Tibial nerve (tissue), 4 donors: Measurements from ENCODE around the gene AGPAT1. TPM values are rescaled to one million over a fixed set of nuclear protein-coding genes. Genes with fewer than 3 reads are reported as not detected.

Experiments used
- DNase-seq, 2 donors: peaks; one replicate each; pipeline ENCODE4 v3.0.0-alpha.2; 2019; ENCODE audit warnings: low spot score in 2 of 2
- H3K27ac ChIP-seq, 4 donors: fragments of 200-600 bp; sonication (generic) in 3 of 4; one replicate each; pipeline ENCODE4 v1.5.1; 2017 to 2019; ENCODE audit warnings: mild to moderate bottlenecking in 1 of 4
- H3K27me3 ChIP-seq, 2 donors: fragments of 200-600 bp; sonication (generic) in 1 of 2; one replicate each; pipeline versions ENCODE4 v1.5.1 to v1.6.0; 2017 to 2019
- H3K36me3 ChIP-seq, 3 donors: fragments of 200-600 bp; sonication (generic); one replicate each; pipeline ENCODE4 v1.5.1; 2018 to 2019
- H3K4me1 ChIP-seq, 4 donors: fragments of 200-600 bp; sonication (generic) in 3 of 4; one replicate each; pipeline ENCODE4 v1.5.1; 2017 to 2019
- H3K4me3 ChIP-seq, 4 donors: fragments of 200-600 bp; sonication (generic) in 3 of 4; one replicate each; pipeline ENCODE4 v1.5.1; 2017 to 2019; ENCODE audit warnings: mild to moderate bottlenecking in 1 of 4, moderate library complexity in 1 of 4
- H3K9me3 ChIP-seq, 4 donors: fragments of 200-600 bp; sonication (generic) in 3 of 4; one replicate each; pipeline ENCODE4 v1.5.1; 2017 to 2019
- EP300 ChIP-seq, 2 donors: sonication (generic); formaldehyde crosslinking; IDR thresholded peaks; one replicate each; pipeline ENCODE4 v1.6.1; 2017; ENCODE audit warnings: antibody characterized with exemption in 2 of 2, mild to moderate bottlenecking in 1 of 2
- POLR2A ChIP-seq, 2 donors: fragments of 450-650 bp; IDR thresholded peaks; one replicate each; pipeline ENCODE4 v1.6.1; 2017; ENCODE audit warnings: antibody characterized with exemption in 2 of 2, mild to moderate bottlenecking in 2 of 2, moderate library complexity in 2 of 2
- WGBS, 2 donors: methylation state at CpG; one replicate each; pipeline ENCODE4 v1.1.5; 2018; 5-methylcytosine and 5-hydroxymethylcytosine counted together
- total RNA-seq, 4 donors: library from RNA; depleted of rRNA; stranded (reverse); fragments of >200 nt; gene quantifications; one replicate each; pipeline ENCODE4 v1.1.0, GENCODE V29; 2016
- TF ChIP-seq, protein P1 (sequence below), 5 experiments: fragments of 200-600 bp in 3 of 5; fragments of 450-650 bp in 2 of 5; sonication (generic) in 3 of 5; IDR thresholded peaks; one replicate each; pipeline ENCODE4 v1.5.1; 2016 to 2019; ENCODE audit warnings: antibody characterized with exemption in 5 of 5, mild to moderate bottlenecking in 3 of 5, moderate library complexity in 2 of 5

AGPAT1 gene
- total RNA-seq, 4 donors from 2014 or later, result 45.3 to 52.2 (median 48.1) TPM

- no peak for DNase-seq
- TF ChIP-seq, protein P1, sequence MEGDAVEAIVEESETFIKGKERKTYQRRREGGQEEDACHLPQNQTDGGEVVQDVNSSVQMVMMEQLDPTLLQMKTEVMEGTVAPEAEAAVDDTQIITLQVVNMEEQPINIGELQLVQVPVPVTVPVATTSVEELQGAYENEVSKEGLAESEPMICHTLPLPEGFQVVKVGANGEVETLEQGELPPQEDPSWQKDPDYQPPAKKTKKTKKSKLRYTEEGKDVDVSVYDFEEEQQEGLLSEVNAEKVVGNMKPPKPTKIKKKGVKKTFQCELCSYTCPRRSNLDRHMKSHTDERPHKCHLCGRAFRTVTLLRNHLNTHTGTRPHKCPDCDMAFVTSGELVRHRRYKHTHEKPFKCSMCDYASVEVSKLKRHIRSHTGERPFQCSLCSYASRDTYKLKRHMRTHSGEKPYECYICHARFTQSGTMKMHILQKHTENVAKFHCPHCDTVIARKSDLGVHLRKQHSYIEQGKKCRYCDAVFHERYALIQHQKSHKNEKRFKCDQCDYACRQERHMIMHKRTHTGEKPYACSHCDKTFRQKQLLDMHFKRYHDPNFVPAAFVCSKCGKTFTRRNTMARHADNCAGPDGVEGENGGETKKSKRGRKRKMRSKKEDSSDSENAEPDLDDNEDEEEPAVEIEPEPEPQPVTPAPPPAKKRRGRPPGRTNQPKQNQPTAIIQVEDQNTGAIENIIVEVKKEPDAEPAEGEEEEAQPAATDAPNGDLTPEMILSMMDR (IDR thresholded peaks at IDR 0.05), result no peak
- TF ChIP-seq EP300 (IDR thresholded peaks at IDR 0.05), result no peak
- TF ChIP-seq POLR2A (IDR thresholded peaks at IDR 0.05), result no peak
- H3K4me1 ChIP-seq, result peaks cover 3 to 76% (median 19%) of the 10 kb centered on the region in 4 donors
- H3K27me3 ChIP-seq, result no peaks in the 10 kb centered on the region
- H3K27ac ChIP-seq, result peak overlapping the region; percentile 59 to 88 (median 68)
- no peaks in the 10 kb centered on the region for H3K9me3 ChIP-seq
- 62 to 69% methylated on average over 16 to 29 of the region's 30 CpGs for WGBS, 2 donors
- H3K36me3 ChIP-seq, result peaks cover 0 to 96% (median 3%) of the 10 kb centered on the region in 3 donors
- H3K4me3 ChIP-seq, result peak overlapping the region in 2 of 4 donors; percentile 15 to 27
Observed at GRCh38 chr6:32166411-32167061, 9.3 kb downstream of the AGPAT1 start.

DNA sequence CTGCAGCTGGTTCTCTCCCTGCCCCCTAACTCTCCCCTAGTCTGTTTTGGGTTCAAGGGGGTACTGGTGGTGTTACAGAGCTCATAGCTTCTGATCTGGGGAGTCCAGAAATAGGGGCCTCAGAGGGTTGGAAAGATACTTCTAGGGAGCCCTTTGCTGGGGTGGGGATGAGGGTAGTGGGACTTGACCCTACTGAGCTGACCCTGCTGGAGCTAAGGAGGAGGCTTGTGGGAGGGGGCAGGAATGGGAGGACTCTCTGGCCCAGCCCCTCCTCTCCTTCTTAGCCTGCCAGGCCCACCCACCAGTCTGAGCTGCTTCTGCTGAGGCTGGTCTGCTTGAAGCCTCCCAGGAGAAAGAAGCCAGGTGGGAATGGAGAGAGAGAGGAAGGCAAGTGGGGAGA, 11.6 kb downstream of the AGPAT1 start, which contains the start of gene EGFL8:
Gene EGFL8 (plus strand): TSS at position 301 of the 400 bp plus-strand sequence. CDS start 1,571 bp downstream, outside the sequence.
- peaks cover 0 to 94% (median 3%) of the 10 kb centered on the region in 3 donors for H3K36me3 ChIP-seq
- peaks cover 0 to 60% (median 18%) of the 10 kb centered on the region in 4 donors for H3K4me1 ChIP-seq
- no peaks in the 10 kb centered on the region for H3K9me3 ChIP-seq
- no peaks in the 10 kb centered on the region for H3K27me3 ChIP-seq
- TF ChIP-seq, protein P1 (IDR thresholded peaks at IDR 0.05), result no peak
- TF ChIP-seq POLR2A (IDR thresholded peaks at IDR 0.05), result no peak
- TF ChIP-seq EP300 (IDR thresholded peaks at IDR 0.05), result no peak
- no peak for DNase-seq
- peak within 1 kb of the TSS in 1 of 4 donors; percentile 36 for H3K4me3 ChIP-seq
- H3K27ac ChIP-seq, result peak within 1 kb of the TSS; percentile 61 to 88 (median 70)

- no peaks in the 10 kb centered on the region for H3K27me3 ChIP-seq
- DNase-seq, result no peak
- peaks cover 0 to 54% (median 15%) of the 10 kb centered on the region in 4 donors for H3K4me1 ChIP-seq
- H3K36me3 ChIP-seq, result peaks cover 0 to 92% (median 3%) of the 10 kb centered on the region in 3 donors
- H3K4me3 ChIP-seq, result peak overlapping the region in 1 of 4 donors; percentile 36
- WGBS, 2 donors, result 34 to 52% methylated on average over 7 of the region's 7 CpGs
- TF ChIP-seq, protein P1 (IDR thresholded peaks at IDR 0.05), result peak in 1 of 5 experiments; percentile 26
- TF ChIP-seq EP300 (IDR thresholded peaks at IDR 0.05) (peak; percentile 47 to 87), POLR2A (IDR thresholded peaks at IDR 0.05) (peak in 1 of 2 donors; percentile 37)
- peak overlapping the region; percentile 61 to 88 (median 70) for H3K27ac ChIP-seq
- no peaks in the 10 kb centered on the region for H3K9me3 ChIP-seq
Observed at GRCh38 chr6:32163559-32164258, 12.2 kb downstream of the AGPAT1 start.

GRCh38 chr6:32158052-32158451, 17.8 kb downstream of the AGPAT1 start:
- TF ChIP-seq EP300 (IDR thresholded peaks at IDR 0.05) (no peak), POLR2A (IDR thresholded peaks at IDR 0.05) (no peak)
- TF ChIP-seq, protein P1 (IDR thresholded peaks at IDR 0.05), result no peak
- no peaks in the 10 kb centered on the region for H3K9me3 ChIP-seq
- H3K27me3 ChIP-seq, result no peaks in the 10 kb centered on the region
- no peak for DNase-seq
- H3K4me3 ChIP-seq, result no peak overlapping the region
- no peak overlapping the region for H3K27ac ChIP-seq
- H3K4me1 ChIP-seq, result peaks cover 4 to 40% (median 15%) of the 10 kb centered on the region in 4 donors
- peaks cover 0 to 70% (median 0%) of the 10 kb centered on the region in 3 donors for H3K36me3 ChIP-seq

DNA sequence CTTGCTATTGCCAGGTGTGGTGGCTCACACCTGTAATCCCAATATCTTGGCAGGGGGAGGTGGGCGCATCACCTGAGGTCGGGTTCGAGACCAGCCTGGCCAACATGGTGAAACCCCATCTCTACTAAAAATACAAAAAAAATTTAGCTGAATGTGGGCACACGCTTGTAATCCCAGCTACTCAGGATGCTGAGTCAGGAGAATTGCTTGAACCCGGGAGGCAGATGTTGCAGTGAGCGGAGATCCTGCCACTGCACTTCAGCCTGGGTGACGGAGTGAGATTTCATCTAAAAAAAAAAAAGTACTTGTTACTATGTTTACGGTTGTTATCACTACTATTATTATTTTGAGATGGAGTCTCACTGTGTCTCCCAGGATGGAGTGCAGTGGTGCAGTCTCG, 19.0 kb downstream of the AGPAT1 start:
- peak overlapping the region in 1 of 4 donors; percentile 97 for H3K27ac ChIP-seq
- TF ChIP-seq, protein P1 (IDR thresholded peaks at IDR 0.05), result no peak
- no peak for TF ChIP-seq POLR2A (IDR thresholded peaks at IDR 0.05)
- no peak for TF ChIP-seq EP300 (IDR thresholded peaks at IDR 0.05)
- H3K9me3 ChIP-seq, result no peaks in the 10 kb centered on the region
- H3K27me3 ChIP-seq, result no peaks in the 10 kb centered on the region
- peaks cover 4 to 43% (median 22%) of the 10 kb centered on the region in 4 donors for H3K4me1 ChIP-seq
- WGBS, 2 donors, result 87 to 88% methylated on average over 9 of the region's 9 CpGs
- no peak for DNase-seq
- peaks cover 0 to 59% (median 0%) of the 10 kb centered on the region in 3 donors for H3K36me3 ChIP-seq
- no peak overlapping the region for H3K4me3 ChIP-seq
